ENCODE data around the gene MTIF3.
"Not testable (repeated sequence)": the region's sequence is repeated elsewhere in the genome, so short reads cannot be mapped to it uniquely, and the experiment has no call there.

DNA sequence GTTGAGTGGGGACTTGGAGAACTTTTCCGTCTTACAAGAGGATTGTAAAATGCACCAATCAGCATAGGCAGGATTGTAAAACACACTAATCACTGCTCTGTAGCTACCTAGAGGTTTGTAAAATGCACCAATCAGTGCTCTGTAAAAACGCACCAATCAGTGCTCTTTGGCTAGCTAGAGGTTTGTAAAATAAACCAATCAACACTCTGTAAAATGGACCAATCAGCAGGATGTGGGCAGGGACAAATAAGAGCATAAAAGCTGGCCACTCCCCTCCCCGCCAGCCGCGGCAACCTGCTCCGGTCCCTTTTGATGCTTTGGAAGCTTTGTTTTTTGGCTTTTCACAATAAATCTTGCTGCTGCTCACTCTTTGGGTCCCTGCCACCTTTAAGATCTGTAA lies 50.0 kb downstream of the MTIF3 start:
- TF ChIP-seq, protein P1, sequence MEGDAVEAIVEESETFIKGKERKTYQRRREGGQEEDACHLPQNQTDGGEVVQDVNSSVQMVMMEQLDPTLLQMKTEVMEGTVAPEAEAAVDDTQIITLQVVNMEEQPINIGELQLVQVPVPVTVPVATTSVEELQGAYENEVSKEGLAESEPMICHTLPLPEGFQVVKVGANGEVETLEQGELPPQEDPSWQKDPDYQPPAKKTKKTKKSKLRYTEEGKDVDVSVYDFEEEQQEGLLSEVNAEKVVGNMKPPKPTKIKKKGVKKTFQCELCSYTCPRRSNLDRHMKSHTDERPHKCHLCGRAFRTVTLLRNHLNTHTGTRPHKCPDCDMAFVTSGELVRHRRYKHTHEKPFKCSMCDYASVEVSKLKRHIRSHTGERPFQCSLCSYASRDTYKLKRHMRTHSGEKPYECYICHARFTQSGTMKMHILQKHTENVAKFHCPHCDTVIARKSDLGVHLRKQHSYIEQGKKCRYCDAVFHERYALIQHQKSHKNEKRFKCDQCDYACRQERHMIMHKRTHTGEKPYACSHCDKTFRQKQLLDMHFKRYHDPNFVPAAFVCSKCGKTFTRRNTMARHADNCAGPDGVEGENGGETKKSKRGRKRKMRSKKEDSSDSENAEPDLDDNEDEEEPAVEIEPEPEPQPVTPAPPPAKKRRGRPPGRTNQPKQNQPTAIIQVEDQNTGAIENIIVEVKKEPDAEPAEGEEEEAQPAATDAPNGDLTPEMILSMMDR (conservative IDR thresholded peaks at IDR 0.05; ENCODE audit: low read length) = not testable (repeated sequence)
- not testable (repeated sequence) for TF ChIP-seq EZH2phosphoT487 (IDR thresholded peaks at IDR 0.05; ENCODE audit: borderline replicate concordance, low read depth, low read length)
